GM21576 (cell line): Measurements from ENCODE around the gene SLC7A6.

Source experiments
- ATAC-seq: cut with Tn5 transposase; IDR thresholded peaks from one replicate; pipeline ENCODE4 v1.9.1; 2021; ENCODE audit warnings: mild to moderate bottlenecking, moderate library complexity; ENCODE audit not compliant: unreplicated experiment

Gene SLC7A6

DNA sequence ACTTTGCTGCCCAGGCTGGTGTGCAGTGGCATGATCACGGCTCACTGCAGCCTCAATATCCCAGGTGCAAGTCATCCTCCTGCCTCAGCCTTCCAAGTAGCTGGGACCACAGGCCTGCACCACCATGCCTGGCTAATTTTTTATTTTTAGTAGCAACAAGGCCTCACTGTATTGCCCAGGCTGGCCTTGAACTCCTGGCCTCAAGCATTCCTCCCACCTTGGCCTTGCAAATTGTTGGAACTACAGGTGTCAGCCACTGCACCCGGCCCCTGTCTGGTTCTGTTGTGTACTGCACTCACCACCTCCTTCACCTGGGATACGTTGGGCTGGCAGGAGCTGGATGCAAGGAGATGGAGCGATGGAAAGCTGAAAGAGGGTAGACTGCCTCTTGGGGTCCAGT lies 10.6 kb upstream of the SLC7A6 start:
- ATAC-seq, result no peak

DNA sequence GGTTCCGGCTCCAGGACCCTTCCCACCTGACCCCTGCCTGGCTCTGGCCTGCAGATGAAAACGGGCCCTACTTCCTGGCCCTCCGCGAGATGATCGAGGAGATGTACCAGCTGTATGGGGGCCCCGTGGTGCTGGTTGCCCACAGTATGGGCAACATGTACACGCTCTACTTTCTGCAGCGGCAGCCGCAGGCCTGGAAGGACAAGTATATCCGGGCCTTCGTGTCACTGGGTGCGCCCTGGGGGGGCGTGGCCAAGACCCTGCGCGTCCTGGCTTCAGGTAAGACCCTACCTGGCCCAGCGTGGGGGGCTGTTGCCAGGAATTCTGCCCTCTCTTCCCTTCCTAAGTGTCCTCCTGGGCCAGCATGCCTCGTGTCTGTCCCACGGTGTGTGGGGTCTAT lies 8.6 kb upstream of the SLC7A6 start:
- ATAC-seq, result no peak

DNA sequence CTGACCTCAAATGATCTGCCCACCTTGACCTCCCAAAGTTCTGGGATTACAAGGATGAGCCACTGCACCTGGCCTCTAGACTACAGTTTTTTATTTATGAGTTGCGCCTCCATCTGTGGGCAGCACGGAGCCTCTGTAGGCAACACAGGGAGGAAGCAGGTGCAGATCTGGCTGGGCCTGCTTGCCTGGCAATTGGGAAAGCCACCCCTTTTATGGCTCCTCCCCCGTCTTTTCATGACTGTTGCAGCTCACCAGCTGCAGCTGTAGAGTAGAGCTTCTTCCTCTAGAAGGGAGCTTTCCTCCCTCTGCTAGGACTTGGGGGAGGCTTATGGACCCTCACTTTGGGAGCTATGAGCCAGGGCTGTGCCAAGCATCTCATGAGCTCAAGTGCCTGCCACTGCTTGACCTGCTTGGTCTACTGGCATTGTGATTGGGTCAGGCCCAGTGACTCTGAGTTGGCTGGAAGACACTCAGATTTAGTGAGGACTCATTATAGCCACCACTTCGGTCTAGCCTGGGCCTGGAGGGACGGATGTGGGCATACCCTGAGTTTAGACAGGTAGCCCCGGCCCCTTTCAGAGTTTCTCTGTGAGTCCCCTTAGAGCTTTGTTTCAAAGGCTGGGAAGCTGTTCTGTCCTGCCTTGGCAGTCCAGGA lies 6.9 kb upstream of the SLC7A6 start:
- ATAC-seq, result peak; percentile 45

DNA sequence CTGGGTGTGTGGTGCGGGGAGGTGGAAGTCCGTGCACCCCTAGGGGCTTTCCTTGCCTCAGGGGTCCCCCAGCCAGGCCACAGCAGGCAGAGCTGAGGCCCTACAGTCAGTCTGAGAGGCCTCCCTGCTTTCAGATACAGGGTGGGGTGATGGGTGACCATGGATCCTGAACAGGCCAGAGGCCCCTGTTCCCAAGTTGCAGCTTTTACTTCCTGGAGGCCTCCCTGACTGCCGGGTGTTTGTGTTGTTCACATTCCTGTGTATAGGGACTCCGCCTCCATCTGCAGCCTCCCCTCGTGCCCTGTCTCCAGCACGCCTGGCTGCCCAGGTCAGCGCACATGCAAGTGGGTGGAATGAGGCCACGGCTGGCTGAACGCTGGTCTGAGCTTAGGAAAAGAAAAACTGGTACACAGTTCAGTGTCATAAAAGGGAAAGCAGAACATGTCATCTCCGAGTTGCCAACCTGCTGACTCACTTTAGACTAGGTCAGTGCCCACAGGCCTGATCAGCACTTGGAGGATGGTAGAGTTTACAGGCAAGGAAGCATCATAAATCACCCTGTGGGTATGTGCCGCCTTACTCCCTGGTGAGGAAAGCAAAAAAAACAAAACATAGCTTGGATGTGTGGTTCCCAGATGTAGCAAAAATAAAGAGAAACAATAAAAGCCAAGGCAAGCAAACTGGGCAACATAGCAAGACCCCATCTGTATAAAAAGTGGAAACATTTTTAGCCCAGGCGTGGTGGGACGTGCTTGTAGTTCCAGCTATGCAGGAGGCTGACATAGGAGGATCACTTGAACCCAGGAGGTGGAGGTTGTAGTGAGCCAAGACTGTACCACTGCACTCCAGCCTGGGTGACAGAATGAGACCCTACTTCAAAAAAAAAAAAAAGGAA lies 6.2 kb upstream of the SLC7A6 start:
- ATAC-seq, result no peak

DNA sequence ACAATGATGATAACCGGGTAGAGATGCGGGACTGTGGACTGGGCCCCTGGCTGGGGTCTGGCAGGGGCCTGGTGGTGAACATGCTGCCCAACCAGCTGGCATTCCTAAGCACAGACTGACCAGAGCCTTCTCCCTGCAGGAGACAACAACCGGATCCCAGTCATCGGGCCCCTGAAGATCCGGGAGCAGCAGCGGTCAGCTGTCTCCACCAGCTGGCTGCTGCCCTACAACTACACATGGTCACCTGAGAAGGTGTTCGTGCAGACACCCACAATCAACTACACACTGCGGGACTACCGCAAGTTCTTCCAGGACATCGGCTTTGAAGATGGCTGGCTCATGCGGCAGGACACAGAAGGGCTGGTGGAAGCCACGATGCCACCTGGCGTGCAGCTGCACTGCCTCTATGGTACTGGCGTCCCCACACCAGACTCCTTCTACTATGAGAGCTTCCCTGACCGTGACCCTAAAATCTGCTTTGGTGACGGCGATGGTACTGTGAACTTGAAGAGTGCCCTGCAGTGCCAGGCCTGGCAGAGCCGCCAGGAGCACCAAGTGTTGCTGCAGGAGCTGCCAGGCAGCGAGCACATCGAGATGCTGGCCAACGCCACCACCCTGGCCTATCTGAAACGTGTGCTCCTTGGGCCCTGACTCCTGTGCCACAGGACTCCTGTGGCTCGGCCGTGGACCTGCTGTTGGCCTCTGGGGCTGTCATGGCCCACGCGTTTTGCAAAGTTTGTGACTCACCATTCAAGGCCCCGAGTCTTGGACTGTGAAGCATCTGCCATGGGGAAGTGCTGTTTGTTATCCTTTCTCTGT lies 5.1 kb upstream of the SLC7A6 start:
- no peak for ATAC-seq

DNA sequence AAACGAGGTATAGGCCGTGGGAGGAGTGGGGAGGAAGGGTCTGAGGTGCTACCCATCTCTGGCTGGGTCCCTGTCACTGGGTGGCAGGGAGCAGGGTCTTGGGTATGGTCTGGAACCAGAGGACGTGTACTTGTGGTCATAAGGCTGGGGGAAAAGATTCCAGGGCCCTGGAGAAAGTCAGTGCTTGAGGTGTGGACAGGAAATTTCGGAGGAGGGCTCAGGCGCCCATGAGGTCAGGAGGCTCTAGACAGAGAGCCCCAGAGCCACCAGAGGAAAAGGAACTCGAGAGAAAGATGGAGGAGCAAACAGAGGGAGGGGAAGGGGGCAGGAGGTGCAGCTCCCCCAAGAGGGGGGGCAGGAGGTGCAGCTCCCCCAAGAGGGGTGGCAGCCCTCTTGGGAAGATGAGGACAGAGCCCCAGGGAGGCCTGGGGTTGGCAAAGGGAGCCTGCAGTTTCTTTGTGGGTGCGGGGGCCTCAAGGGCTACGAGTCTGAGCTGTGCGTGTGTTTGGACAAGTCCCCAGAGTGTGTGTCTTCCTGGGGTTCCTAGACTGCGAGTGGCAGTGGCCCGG lies 683 bp upstream of the SLC7A6 start:
- ATAC-seq, result no peak

DNA sequence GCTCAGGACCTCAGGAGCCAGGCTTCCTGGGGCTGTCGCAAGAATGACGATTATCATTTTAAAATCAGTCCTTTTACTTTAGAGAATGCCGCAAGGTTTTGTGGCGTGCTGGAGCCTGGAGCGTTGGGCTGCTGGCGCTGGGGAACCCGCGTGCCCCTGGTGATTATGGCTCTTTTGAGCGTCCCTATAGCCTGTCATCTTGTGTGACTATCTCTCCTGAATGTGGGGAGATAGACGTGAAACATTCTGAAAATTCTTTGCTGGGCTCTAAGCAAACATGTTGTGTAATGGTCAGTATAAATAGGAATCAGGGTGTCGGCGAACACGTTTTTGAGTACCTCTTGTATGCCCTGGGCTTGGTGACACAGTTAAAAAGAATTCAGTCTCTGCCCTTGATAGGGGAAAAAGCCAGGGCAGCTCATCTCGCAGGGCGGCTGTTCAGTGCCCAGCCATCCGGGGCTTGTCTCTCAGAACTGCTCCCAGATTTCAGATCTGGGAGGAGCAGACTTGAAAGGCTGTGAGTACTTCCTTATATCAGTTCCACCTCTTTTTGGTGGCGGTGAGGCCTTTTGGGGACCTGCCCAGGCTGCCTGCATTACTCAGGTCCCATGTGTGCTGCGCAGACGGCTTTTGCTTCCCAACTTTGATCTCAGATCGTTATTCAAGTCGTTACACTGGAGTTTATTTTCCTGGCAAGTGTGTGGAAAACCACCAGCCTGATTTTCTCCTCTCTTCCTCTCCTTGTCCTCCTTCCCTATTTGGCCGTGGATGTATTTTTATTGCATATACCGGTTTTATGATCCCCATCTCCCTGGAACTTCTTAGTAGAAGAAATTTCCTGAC lies 973 bp downstream of the SLC7A6 start:
- no peak for ATAC-seq

DNA sequence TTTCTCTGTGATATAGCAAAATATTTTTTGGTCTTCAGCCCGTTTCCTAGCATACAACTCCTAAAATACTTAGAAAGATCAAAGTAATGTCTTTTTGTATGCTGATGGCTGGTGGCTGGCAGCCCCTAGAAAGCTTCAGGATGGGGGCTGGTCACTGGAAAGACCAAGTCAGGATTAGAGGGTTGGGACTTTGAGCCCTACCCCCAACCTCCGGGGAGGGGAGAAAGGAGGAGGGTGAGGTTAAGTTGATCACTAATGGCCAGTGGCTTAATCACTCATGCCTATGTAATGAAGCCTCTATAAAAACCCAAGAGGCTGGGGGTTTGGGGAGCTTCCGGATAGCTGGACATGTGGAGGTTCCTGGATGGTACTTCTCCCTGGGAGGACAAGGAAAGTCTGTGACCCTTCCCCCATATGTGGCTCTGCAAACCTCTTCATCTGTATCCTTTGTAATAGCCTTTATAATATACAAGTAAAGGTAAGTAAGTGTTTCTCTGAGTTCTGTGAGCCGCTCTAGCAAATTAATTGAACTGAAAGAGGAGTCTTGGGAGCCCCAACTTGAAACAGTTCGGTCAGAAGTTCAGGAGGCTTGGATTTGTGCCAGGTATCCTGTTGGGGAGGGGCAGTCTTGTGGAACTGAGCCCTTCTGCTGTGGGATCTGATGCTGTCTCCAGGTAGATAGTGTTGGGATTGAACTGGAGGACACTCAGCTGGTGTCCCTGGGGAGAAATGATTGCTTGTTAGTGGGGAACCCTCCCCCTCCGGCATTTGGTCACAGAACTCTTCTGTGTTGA lies 3.5 kb downstream of the SLC7A6 start:
- no peak for ATAC-seq

DNA sequence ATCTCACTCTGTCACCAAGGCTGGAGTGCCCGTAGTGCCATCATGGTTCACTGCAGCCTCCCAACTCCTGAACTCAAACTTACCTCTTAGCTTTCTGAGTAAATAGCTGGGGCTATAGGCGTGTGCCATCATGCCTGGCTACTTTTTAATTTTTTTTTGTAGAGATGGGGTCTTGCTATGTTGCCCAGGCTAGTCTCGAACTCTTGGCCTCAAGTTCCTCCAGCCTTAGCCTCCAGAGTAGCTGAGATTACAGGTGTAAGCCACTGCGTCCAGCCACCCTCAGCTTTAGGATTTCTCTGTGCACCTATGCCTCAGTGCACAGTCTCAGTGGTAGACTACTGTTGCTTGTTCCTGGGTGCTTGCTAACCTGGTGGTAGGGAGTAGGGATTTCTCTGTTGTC lies 5.5 kb downstream of the SLC7A6 start:
- no peak for ATAC-seq

DNA sequence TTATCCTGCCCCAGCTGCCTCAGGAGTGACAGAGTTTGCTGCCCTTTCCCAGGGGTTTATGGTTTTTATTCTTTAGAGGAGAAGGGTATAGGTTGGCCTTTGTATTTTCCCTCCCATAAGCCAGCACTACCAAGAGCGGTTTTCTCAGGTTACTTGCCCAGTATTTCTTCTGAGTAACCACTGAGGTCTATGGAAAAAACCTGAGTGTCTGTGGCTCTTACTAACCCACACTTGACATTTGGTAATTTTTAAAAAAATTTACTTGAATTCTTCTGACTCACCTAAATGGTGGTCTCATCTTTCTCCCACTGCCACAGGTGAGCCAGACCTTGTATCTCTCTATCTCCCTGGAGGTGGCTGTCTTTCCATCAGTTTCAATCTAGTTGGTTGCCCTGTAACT lies 6.0 kb downstream of the SLC7A6 start:
- no peak for ATAC-seq

DNA sequence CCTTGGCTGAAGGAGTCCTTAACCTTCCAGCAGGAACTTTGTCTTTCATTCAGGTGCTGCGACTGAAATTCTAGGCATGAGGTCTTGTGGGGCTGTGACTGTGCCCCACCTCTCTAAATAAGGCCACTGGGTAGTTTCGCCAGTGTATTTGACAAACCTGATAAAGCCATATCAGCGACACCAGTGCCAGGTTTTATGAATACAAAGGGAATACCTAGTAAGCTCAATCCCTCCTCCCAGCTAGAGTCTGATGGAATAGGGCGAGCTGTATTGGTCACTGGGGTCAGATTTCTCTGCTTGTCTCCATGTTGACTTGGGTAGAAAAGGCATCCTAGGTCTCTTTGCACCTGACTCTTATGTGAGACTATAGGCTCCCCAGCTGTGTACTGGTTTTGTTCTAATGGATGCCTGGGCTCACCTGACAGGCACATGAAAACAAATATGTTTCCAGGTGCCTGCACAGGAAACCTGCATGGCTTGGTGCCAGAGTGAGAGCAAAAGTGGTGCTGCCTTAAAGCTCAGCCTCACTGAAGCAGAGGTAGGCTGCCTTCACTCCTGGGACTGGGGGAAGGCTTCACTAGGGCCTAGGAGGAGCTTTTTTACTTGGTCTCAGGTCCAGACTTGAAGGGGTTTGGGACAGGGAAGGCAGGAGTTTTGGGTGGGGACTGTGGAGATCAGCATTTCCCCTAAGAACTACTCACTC lies 8.3 kb downstream of the SLC7A6 start:
- no peak for ATAC-seq

DNA sequence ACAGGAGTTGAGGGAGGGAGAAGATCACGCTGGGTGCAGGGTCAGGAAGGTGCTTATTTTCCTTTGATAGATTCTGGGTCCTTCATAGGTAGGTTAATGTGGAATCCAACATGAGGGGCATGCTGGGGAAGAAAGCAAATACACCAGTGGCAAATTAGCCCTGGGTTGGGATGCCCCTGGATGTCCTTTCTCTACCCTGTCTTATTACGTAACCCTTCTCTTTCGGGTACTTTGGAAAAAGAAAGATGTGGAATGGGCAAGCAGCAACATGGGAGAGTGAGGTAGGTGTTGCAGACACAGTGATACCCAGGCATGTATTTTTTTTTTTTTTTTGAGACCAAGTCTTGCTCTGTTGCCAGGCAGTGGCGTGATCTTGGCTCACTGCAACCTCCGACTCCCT lies 9.1 kb downstream of the SLC7A6 start:
- ATAC-seq, result no peak

DNA sequence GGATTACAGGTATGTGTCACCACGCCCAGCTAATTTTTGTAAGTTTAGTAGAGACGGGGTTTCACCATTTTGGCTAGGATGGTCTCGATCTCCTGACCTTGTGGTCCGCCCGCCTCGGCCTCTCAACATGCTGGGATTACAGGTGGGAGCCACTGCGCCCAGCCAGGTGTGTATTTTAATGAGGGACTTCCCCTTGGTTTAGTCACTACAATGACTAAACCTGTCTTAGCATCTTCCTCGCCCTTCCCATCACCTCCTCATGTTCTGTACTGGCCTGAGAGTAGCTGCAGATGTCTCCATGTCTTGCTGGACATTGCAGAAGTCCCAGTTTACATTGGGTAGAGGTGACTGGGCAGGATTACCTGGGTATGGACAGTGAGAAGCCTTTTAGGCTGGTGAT lies 9.6 kb downstream of the SLC7A6 start:
- no peak for ATAC-seq

DNA sequence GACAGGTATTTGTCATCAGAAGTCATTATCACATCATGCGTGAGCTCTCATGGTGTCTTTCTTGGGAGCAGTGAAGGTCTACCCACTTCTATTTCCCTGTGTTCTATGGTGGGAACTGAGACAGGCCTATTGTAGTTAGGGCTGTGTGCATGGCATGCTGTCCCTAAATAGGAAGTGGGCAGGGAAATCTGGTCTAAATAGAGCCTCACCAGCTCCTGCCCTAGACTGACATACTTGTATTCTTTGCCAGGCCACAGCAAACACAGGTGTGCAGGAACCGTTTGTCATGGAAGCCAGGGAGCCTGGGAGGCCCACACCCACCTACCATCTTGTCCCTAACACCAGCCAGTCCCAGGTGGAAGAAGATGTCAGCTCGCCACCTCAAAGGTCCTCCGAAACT lies 10.1 kb downstream of the SLC7A6 start:
- no peak for ATAC-seq

DNA sequence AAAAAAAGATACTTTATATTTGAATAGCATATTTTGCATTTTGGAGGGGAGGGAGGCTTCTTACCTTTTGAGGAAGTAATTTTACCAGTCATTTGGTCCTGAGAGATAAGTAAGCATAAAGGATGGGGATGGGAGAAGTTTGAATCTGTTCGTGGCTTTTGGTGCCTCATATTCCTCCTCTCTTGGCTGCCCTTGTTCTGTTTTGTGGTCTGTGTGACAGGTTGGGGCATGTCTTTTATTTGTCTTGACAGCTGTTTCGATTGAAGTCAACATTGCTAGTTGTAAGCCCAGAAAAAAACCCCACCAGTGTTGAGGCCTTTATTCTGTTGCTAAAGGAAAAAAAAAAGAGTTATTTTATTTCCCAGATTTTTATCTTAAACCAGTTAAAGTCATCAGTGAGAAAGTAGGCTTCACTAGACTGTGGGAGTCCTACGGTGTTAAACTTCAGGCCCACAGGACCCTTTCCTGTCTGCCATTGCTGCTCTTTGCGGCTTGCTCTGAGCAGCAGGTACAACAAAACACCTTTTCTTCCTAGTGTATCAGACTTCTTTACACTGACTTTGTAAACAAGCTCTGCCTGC lies 11.4 kb downstream of the SLC7A6 start:
- ATAC-seq, result no peak

DNA sequence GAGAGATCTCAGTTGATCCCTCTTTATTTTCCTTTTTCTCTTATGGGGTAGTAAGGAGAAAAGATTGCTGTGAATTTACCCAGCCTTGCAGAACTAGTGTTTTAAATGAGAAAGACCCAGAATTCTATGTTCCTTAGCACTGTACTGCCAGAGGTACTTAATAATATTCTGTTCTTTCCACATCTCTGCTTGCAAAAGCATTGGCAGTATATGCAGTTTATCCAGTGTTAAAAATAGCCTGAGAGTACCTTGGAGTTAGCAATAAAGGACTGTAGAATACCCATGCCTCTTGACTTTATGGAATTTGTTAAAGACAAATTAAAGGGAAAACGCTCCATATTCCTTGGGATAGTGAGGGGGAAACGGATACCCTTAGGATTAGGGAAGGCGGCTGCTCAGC lies 11.9 kb downstream of the SLC7A6 start:
- no peak for ATAC-seq

DNA sequence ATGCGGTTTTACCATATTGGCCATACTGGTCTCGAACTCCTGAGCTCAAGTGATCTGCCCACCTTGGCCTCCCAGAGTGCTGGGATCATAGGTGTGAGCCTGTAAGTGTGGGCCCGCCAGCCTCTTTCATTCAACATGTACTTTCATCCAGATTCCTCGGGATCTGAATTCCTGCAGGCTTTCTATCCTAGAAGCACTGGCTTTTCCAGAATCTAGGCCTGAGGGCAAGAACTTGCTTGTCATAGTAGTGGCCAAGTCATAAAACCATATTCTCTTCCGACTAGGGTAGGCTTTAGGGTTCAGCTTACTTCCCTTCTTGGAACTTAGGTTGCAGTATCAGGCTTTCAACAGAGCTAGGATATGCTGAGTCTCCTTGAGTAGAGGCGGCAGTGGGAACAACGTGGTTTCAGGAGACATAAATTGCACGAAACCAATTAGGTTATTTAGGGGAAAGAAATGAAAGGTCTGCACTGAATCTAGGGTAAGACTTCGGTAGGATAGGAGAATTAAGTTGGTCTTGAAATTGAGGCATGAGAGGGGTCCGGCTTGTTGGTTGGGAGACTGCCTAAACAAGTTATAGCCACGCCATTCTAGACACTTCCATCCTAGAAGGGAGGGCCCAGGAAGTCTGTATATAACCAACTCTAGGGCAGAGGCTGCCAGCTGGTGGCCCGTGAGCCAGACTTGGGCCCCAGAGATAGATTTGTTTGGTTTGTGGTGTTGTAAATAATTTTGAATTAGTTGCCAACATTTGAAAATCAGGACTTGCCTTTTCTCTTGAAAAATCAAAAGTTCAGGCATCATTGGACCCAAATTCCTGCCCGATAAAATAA lies 15.6 kb downstream of the SLC7A6 start:
- ATAC-seq, result no peak
